Neutrophil (primary cell): ENCODE data around the gene PRLR.

Source experiments
- H3K27ac ChIP-seq: fragments of 200-600 bp; sonication (generic); 2 replicates; pipeline ENCODE4 v1.5.1; 2016; ENCODE audit warnings: mild to moderate bottlenecking, moderate library complexity
- H3K27me3 ChIP-seq: fragments of 200-600 bp; sonication (generic); 2 replicates; pipeline ENCODE4 v1.6.0; 2016; ENCODE audit warnings: mild to moderate bottlenecking
- H3K36me3 ChIP-seq: fragments of 200-600 bp; sonication (generic); 2 replicates; pipeline ENCODE4 v1.5.1; 2017
- H3K4me1 ChIP-seq, 2 experiments: fragments of 200-600 bp in 1 of 2; sonication (generic) in 1 of 2; 1 replicate in 1 of 2; 2 replicates in 1 of 2; pipeline versions ENCODE4 v1.5.1 to v1.6.1; 2013 to 2016; ENCODE audit warnings: low read depth in 1 of 2, low read length in 1 of 2, mild to moderate bottlenecking in 1 of 2, moderate library complexity in 1 of 2; ENCODE audit not compliant: control insufficient read depth in 1 of 2, insufficient read depth in 1 of 2
- H3K4me3 ChIP-seq, 2 experiments: fragments of 200-600 bp in 1 of 2; sonication (generic) in 1 of 2; 1 replicate in 1 of 2; 2 replicates in 1 of 2; pipeline ENCODE4 v1.5.1; 2013 to 2016; ENCODE audit warnings: low read depth in 1 of 2, low read length in 1 of 2, mild to moderate bottlenecking in 1 of 2, moderate library complexity in 1 of 2
- H3K9me3 ChIP-seq: fragments of 200-600 bp; sonication (generic); 2 replicates; pipeline ENCODE4 v1.5.1; 2016
- CTCF ChIP-seq: fragments of 200-600 bp; sonication (generic); IDR thresholded peaks from 2 replicates; pipeline ENCODE4 v1.5.1; 2016; ENCODE audit warnings: antibody characterized with exemption

PRLR gene

GRCh38 chr5:35186749-35187148, 43.5 kb downstream of the PRLR start:
- H3K9me3 ChIP-seq = no peaks in the 10 kb centered on the region
- no peaks in the 10 kb centered on the region for H3K4me1 ChIP-seq
- no peak overlapping the region for H3K27ac ChIP-seq
- no peaks in the 10 kb centered on the region for H3K27me3 ChIP-seq
- TF ChIP-seq CTCF = no peak
- no peaks in the 10 kb centered on the region for H3K36me3 ChIP-seq
- H3K4me3 ChIP-seq = no peak overlapping the region

GRCh38 chr5:35185518-35185917, 44.8 kb downstream of the PRLR start:
- TF ChIP-seq CTCF = no peak
- Histone ChIP-seq H3K27me3 (no peaks in the 10 kb centered on the region), H3K27ac (no peak overlapping the region), H3K4me1 (no peaks in the 10 kb centered on the region), H3K9me3 (no peaks in the 10 kb centered on the region), H3K36me3 (no peaks in the 10 kb centered on the region), H3K4me3 (no peak overlapping the region)

GRCh38 chr5:35183556-35183955, 46.7 kb downstream of the PRLR start:
- H3K4me1 ChIP-seq = no peaks in the 10 kb centered on the region
- no peak overlapping the region for H3K27ac ChIP-seq
- TF ChIP-seq CTCF = no peak
- H3K36me3 ChIP-seq = no peaks in the 10 kb centered on the region
- no peaks in the 10 kb centered on the region for H3K27me3 ChIP-seq
- H3K4me3 ChIP-seq = no peak overlapping the region
- no peaks in the 10 kb centered on the region for H3K9me3 ChIP-seq

- Histone ChIP-seq H3K4me3 (no peak overlapping the region), H3K27ac (no peak overlapping the region), H3K9me3 (no peaks in the 10 kb centered on the region), H3K27me3 (no peaks in the 10 kb centered on the region), H3K36me3 (no peaks in the 10 kb centered on the region), H3K4me1 (no peaks in the 10 kb centered on the region)
- no peak for TF ChIP-seq CTCF
These were observed 47.3 kb downstream of the PRLR start for GRCh38 chr5:35182910-35183535.

GRCh38 chr5:35182486-35182885, 47.8 kb downstream of the PRLR start:
- H3K4me3 ChIP-seq = no peak overlapping the region
- H3K27ac ChIP-seq = no peak overlapping the region
- H3K9me3 ChIP-seq = no peaks in the 10 kb centered on the region
- TF ChIP-seq CTCF = no peak
- no peaks in the 10 kb centered on the region for H3K27me3 ChIP-seq
- H3K4me1 ChIP-seq = no peaks in the 10 kb centered on the region
- H3K36me3 ChIP-seq = no peaks in the 10 kb centered on the region

DNA sequence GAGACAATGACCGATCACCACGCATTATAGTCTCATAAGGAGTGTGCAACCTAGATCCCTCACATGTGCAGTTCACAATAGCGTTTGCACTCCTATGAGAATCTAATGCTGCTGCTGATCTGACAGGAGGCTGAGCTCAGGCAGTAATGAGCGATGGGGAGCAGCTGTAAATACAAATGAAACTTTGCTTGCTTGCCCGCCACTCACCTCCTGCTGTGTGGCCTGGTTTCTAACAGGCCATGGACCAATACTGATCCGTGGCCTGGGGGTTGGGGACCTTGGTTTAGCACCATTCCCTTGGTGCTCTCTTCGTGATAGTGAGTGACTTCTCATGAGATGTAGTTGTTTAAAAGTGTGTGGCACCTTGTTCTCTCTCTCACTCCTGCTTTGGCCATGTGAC, 50.2 kb downstream of the PRLR start:
- no peak overlapping the region for H3K4me3 ChIP-seq
- no peaks in the 10 kb centered on the region for H3K27me3 ChIP-seq
- H3K36me3 ChIP-seq = no peaks in the 10 kb centered on the region
- TF ChIP-seq CTCF = no peak
- no peaks in the 10 kb centered on the region for H3K4me1 ChIP-seq
- no peak overlapping the region for H3K27ac ChIP-seq
- no peaks in the 10 kb centered on the region for H3K9me3 ChIP-seq
